ENCODE data around the gene SP2.

The SP2 gene

DNA sequence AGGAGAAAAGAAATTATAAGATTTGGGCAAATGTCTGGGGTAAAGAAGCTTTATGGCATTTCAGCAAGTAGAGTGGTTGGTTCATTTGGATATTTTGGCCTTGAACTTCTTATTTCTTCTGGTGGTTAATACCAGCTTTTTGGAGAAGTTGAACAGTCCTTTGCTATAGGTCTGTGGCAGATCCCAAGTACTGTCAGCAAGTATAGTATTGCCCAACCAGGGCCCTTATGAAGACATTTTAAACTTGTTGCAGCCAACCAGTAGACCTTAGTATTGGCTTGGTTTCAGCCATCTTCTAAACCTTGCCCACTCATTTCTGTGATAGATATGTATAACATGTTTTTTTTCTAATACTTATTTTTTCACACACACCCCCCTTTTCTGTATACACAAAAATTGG, 2.2 kb downstream of the SP2 start:
- H3K27me3 ChIP-seq (ENCODE audit: control insufficient read depth in 1 of 2, insufficient read depth in 2 of 2, low read length in 2 of 2), result no peaks in the 10 kb centered on the region
- H3K36me3 ChIP-seq (ENCODE audit: insufficient read depth, low read length), result peaks cover 6% of the 10 kb centered on the region
- no peaks in the 10 kb centered on the region for H3K9me3 ChIP-seq (ENCODE audit: low read length)
- no peak overlapping the region for H3K4me3 ChIP-seq (ENCODE audit: low read depth in 1 of 2, low read length in 2 of 2)
- peak overlapping the region; percentile 14 for H3K27ac ChIP-seq (ENCODE audit: low read depth, low read length)
- H3K4me1 ChIP-seq (ENCODE audit: insufficient read depth, low read length), result peaks cover 41% of the 10 kb centered on the region
- H3K9ac ChIP-seq (ENCODE audit: low read length), result no peak overlapping the region

- H3K9ac ChIP-seq (ENCODE audit: low read length), result no peak overlapping the region
- no peak overlapping the region for H3K27ac ChIP-seq (ENCODE audit: low read depth, low read length)
Measured at GRCh38 chr17:47899643-47900042, 3.6 kb downstream of the SP2 start.

DNA sequence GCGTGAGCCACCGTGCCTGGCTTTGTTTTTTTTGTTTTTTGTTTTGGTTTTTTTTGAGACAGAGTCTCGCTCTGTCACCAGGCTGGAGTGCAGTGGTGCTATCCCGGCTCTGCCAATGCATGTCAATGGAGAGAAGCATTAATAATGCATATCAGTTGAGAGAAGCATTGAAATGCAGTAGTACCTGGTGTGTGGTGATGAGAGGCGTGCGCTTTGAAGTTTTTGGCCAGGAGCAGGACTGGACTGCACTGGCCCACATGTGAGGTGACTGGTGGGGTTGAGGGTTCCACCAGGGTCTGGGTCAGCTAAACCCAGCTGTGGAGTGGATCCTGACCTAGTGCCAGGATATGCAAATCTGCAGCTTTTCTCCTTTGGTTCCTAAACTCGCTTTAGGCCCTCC, 5.4 kb downstream of the SP2 start:
- Histone ChIP-seq H3K9ac (ENCODE audit: low read length) (no peak overlapping the region), H3K36me3 (ENCODE audit: insufficient read depth, low read length) (peaks cover 6% of the 10 kb centered on the region), H3K27ac (ENCODE audit: low read depth, low read length) (no peak overlapping the region), H3K9me3 (ENCODE audit: low read length) (no peaks in the 10 kb centered on the region), H3K4me1 (ENCODE audit: insufficient read depth, low read length) (peaks cover 60% of the 10 kb centered on the region), H3K4me3 (ENCODE audit: low read depth in 1 of 2, low read length in 2 of 2) (no peak overlapping the region), H3K27me3 (ENCODE audit: control insufficient read depth in 1 of 2, insufficient read depth in 2 of 2, low read length in 2 of 2) (no peaks in the 10 kb centered on the region)

More at GRCh38 chr17:47899643-47900042, 3.6 kb downstream of the SP2 start:
- Histone ChIP-seq H3K36me3 (ENCODE audit: insufficient read depth, low read length) (peaks cover 6% of the 10 kb centered on the region), H3K9me3 (ENCODE audit: low read length) (no peaks in the 10 kb centered on the region), H3K4me3 (ENCODE audit: low read depth in 1 of 2, low read length in 2 of 2) (no peak overlapping the region), H3K4me1 (ENCODE audit: insufficient read depth, low read length) (peaks cover 46% of the 10 kb centered on the region), H3K27me3 (ENCODE audit: control insufficient read depth in 1 of 2, insufficient read depth in 2 of 2, low read length in 2 of 2) (no peaks in the 10 kb centered on the region)

GRCh38 chr17:47902039-47902744, 6.2 kb downstream of the SP2 start:
- H3K27ac ChIP-seq (ENCODE audit: low read depth, low read length), result no peak overlapping the region
- H3K9me3 ChIP-seq (ENCODE audit: low read length), result no peaks in the 10 kb centered on the region
- H3K27me3 ChIP-seq (ENCODE audit: control insufficient read depth in 1 of 2, insufficient read depth in 2 of 2, low read length in 2 of 2), result no peaks in the 10 kb centered on the region
- peaks cover 6% of the 10 kb centered on the region for H3K36me3 ChIP-seq (ENCODE audit: insufficient read depth, low read length)
- H3K9ac ChIP-seq (ENCODE audit: low read length), result no peak overlapping the region
- no peak overlapping the region for H3K4me3 ChIP-seq (ENCODE audit: low read depth in 1 of 2, low read length in 2 of 2)
- peaks cover 64% of the 10 kb centered on the region for H3K4me1 ChIP-seq (ENCODE audit: insufficient read depth, low read length)

- Histone ChIP-seq H3K4me1 (ENCODE audit: insufficient read depth, low read length) (peaks cover 62% of the 10 kb centered on the region), H3K27ac (ENCODE audit: low read depth, low read length) (peak overlapping the region; percentile 72), H3K27me3 (ENCODE audit: control insufficient read depth in 1 of 2, insufficient read depth in 2 of 2, low read length in 2 of 2) (no peaks in the 10 kb centered on the region), H3K9me3 (ENCODE audit: low read length) (no peaks in the 10 kb centered on the region), H3K9ac (ENCODE audit: low read length) (peak overlapping the region; percentile 36), H3K36me3 (ENCODE audit: insufficient read depth, low read length) (no peaks in the 10 kb centered on the region), H3K4me3 (ENCODE audit: low read depth in 1 of 2, low read length in 2 of 2) (peak overlapping the region in 1 of 2 donors; percentile 39)
Measured at GRCh38 chr17:47905221-47905733, 9.2 kb downstream of the SP2 start.

- H3K4me1 ChIP-seq (ENCODE audit: insufficient read depth, low read length), result peaks cover 62% of the 10 kb centered on the region
Measured at GRCh38 chr17:47906443-47906842, 10.4 kb downstream of the SP2 start.

GRCh38 chr17:47907932-47908562, 12.0 kb downstream of the SP2 start:
- Histone ChIP-seq H3K27ac (ENCODE audit: low read depth, low read length) (peak overlapping the region; percentile 41), H3K9me3 (ENCODE audit: low read length) (no peaks in the 10 kb centered on the region), H3K4me1 (ENCODE audit: insufficient read depth, low read length) (peaks cover 59% of the 10 kb centered on the region), H3K27me3 (ENCODE audit: control insufficient read depth in 1 of 2, insufficient read depth in 2 of 2, low read length in 2 of 2) (no peaks in the 10 kb centered on the region), H3K4me3 (ENCODE audit: low read depth in 1 of 2, low read length in 2 of 2) (peak overlapping the region in 1 of 2 donors; percentile 44), H3K36me3 (ENCODE audit: insufficient read depth, low read length) (no peaks in the 10 kb centered on the region), H3K9ac (ENCODE audit: low read length) (no peak overlapping the region)

More at GRCh38 chr17:47906443-47906842, 10.4 kb downstream of the SP2 start:
- peak overlapping the region; percentile 72 for H3K27ac ChIP-seq (ENCODE audit: low read depth, low read length)
- no peak overlapping the region for H3K9ac ChIP-seq (ENCODE audit: low read length)
- no peaks in the 10 kb centered on the region for H3K36me3 ChIP-seq (ENCODE audit: insufficient read depth, low read length)
- no peaks in the 10 kb centered on the region for H3K27me3 ChIP-seq (ENCODE audit: control insufficient read depth in 1 of 2, insufficient read depth in 2 of 2, low read length in 2 of 2)
- no peaks in the 10 kb centered on the region for H3K9me3 ChIP-seq (ENCODE audit: low read length)
- peak overlapping the region in 1 of 2 donors; percentile 39 for H3K4me3 ChIP-seq (ENCODE audit: low read depth in 1 of 2, low read length in 2 of 2)

DNA sequence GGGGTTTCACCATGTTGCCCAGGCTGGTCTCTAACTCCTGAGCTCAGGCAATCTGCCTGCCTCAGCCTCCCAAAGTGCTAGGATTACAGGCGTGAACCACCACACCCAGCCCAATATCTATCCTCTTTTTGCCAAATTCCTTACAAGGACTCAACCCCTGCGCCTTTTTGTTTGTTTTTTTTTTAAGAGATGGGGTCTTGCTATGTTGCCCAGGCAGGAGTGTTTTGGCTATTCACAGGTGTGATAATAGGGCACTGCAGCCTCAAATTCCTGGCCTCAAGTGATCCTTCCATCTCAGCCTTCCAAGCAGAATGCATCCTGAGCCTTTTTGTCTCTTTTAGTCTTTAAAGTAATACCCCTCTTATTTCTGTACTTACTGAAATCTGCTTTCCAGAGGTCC, 17.0 kb downstream of the SP2 start:
- Histone ChIP-seq H3K27ac (ENCODE audit: low read depth, low read length) (no peak overlapping the region), H3K27me3 (ENCODE audit: control insufficient read depth in 1 of 2, insufficient read depth in 2 of 2, low read length in 2 of 2) (no peaks in the 10 kb centered on the region), H3K4me3 (ENCODE audit: low read depth in 1 of 2, low read length in 2 of 2) (no peak overlapping the region), H3K9me3 (ENCODE audit: low read length) (no peaks in the 10 kb centered on the region), H3K4me1 (ENCODE audit: insufficient read depth, low read length) (peaks cover 41% of the 10 kb centered on the region), H3K9ac (ENCODE audit: low read length) (no peak overlapping the region), H3K36me3 (ENCODE audit: insufficient read depth, low read length) (no peaks in the 10 kb centered on the region)

DNA sequence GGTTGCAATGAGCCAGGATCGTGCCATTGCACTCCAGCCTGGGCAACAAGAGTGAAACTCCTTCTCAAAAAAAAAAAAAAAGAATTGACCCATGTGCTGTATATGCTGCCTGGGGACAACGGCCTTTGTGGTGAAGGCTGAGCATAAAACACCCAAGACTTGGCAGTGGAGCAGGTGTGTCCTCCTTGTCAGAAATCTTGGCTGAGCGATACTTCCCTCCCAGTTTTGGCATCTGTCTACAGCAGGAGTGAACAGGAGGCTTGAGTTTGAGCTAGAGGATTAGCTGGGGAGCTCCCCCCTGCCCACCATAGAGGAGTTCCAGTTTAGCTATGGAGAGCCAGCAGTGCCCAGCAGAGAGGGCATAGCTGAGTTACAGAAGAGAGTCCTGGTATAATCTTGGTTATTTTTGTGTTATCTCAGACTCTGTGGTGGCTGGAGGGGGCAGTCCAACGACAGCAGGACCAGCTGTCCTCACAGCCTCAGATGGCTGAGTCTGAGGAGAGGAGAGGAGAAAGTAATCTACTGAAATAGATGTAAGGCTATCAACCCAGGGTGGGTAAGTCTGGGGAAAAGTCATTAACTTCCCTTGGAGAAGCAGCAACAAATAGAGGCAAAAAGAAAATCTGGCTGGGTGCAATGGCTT, 18.4 kb downstream of the SP2 start:
- H3K4me1 ChIP-seq (ENCODE audit: insufficient read depth, low read length), result peaks cover 28% of the 10 kb centered on the region
- H3K4me3 ChIP-seq (ENCODE audit: low read depth in 1 of 2, low read length in 2 of 2), result no peak overlapping the region
- no peaks in the 10 kb centered on the region for H3K36me3 ChIP-seq (ENCODE audit: insufficient read depth, low read length)
- no peak overlapping the region for H3K9ac ChIP-seq (ENCODE audit: low read length)
- H3K27ac ChIP-seq (ENCODE audit: low read depth, low read length), result no peak overlapping the region
- H3K27me3 ChIP-seq (ENCODE audit: control insufficient read depth in 1 of 2, insufficient read depth in 2 of 2, low read length in 2 of 2), result no peaks in the 10 kb centered on the region
- no peaks in the 10 kb centered on the region for H3K9me3 ChIP-seq (ENCODE audit: low read length)

DNA sequence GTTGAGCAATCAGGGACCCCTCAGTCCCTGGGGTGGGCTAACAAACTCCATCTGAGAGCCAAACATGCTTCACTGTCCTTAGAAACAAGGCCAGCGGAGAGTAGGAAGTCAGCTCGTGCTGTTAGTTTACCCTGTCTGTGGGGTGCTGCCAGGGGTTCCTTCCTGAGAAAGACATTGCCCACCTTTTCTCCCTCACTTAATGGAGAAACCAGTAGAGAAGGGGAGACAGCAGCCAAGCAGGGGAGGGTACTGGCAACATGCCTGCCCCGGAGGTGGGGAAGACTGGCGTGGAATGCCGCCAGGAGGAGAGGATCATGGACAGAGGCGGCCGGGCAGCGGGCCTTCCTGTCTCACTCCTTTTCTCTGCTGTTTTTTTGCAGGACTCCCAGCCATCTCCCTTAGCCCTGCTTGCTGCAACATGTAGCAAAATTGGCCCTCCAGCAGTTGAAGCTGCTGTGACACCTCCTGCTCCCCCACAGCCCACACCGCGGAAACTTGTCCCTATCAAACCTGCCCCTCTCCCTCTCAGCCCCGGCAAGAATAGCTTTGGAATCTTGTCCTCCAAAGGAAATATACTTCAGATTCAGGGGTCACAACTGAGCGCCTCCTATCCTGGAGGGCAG, 19.9 kb downstream of the SP2 start:
- no peaks in the 10 kb centered on the region for H3K36me3 ChIP-seq (ENCODE audit: insufficient read depth, low read length)
- H3K9ac ChIP-seq (ENCODE audit: low read length), result peak overlapping the region; percentile 10
- H3K4me1 ChIP-seq (ENCODE audit: insufficient read depth, low read length), result peaks cover 28% of the 10 kb centered on the region
- H3K9me3 ChIP-seq (ENCODE audit: low read length), result no peaks in the 10 kb centered on the region
- no peaks in the 10 kb centered on the region for H3K27me3 ChIP-seq (ENCODE audit: control insufficient read depth in 1 of 2, insufficient read depth in 2 of 2, low read length in 2 of 2)
- no peak overlapping the region for H3K4me3 ChIP-seq (ENCODE audit: low read depth in 1 of 2, low read length in 2 of 2)
- peak overlapping the region; percentile 10 for H3K27ac ChIP-seq (ENCODE audit: low read depth, low read length)

GRCh38 chr17:47916489-47917208, 20.6 kb downstream of the SP2 start:
- H3K9ac ChIP-seq (ENCODE audit: low read length), result no peak overlapping the region

More at GRCh38 chr17:47916489-47917208, 20.6 kb downstream of the SP2 start:
- peaks cover 28% of the 10 kb centered on the region for H3K4me1 ChIP-seq (ENCODE audit: insufficient read depth, low read length)
- no peaks in the 10 kb centered on the region for H3K9me3 ChIP-seq (ENCODE audit: low read length)
- peaks cover 3% of the 10 kb centered on the region for H3K36me3 ChIP-seq (ENCODE audit: insufficient read depth, low read length)
- no peak overlapping the region for H3K27ac ChIP-seq (ENCODE audit: low read depth, low read length)
- no peak overlapping the region for H3K4me3 ChIP-seq (ENCODE audit: low read depth in 1 of 2, low read length in 2 of 2)
- no peaks in the 10 kb centered on the region for H3K27me3 ChIP-seq (ENCODE audit: control insufficient read depth in 1 of 2, insufficient read depth in 2 of 2, low read length in 2 of 2)
